Small intestine (tissue), 7 donors: ENCODE data around the gene DCLK1. TPM values are rescaled to one million over a fixed set of nuclear protein-coding genes. Genes with fewer than 3 reads are reported as not detected.

Experiments
- DNase-seq, 2 donors: peaks; one replicate each; pipeline versions ENCODE4 v3.0.0 to v3.0.0-alpha.2; 2013
- FAIRE-seq: peaks from 2 replicates; lab custom pipeline; 2012; peaks lifted over from hg19 to GRCh38; lab: Jason Lieb, UNC
- H3K27ac ChIP-seq, 3 donors: one replicate each; pipeline ENCODE4 v1.5.1; 2013; ENCODE audit warnings: low read length in 2 of 3, mild to moderate bottlenecking in 2 of 3, control low read depth in 1 of 3, inconsistent platforms in 1 of 3, low read depth in 1 of 3, moderate library complexity in 1 of 3
- H3K27me3 ChIP-seq, 3 donors: one replicate each; pipeline ENCODE4 v1.6.1; 2013; ENCODE audit warnings: low read length in 3 of 3, inconsistent platforms in 1 of 3; ENCODE audit not compliant: control insufficient read depth in 3 of 3, insufficient read depth in 3 of 3
- H3K36me3 ChIP-seq, 3 donors: one replicate each; pipeline ENCODE4 v1.6.1; 2013; ENCODE audit warnings: low read length in 3 of 3, inconsistent platforms in 1 of 3, low read depth in 1 of 3, mild to moderate bottlenecking in 1 of 3, moderate library complexity in 1 of 3; ENCODE audit not compliant: control insufficient read depth in 3 of 3, insufficient read depth in 2 of 3
- H3K4me1 ChIP-seq, 3 donors: one replicate each; pipeline ENCODE4 v1.6.1; 2013; ENCODE audit warnings: low read length in 2 of 3, inconsistent platforms in 1 of 3, low read depth in 1 of 3, mild to moderate bottlenecking in 1 of 3, moderate library complexity in 1 of 3; ENCODE audit not compliant: control insufficient read depth in 3 of 3, insufficient read depth in 2 of 3
- H3K4me3 ChIP-seq, 3 donors: one replicate each; pipeline ENCODE4 v1.5.1; 2013; ENCODE audit warnings: low read length in 3 of 3, control low read depth in 1 of 3, inconsistent platforms in 1 of 3, low read depth in 1 of 3, mild to moderate bottlenecking in 1 of 3, moderate library complexity in 1 of 3
- H3K9me3 ChIP-seq, 2 donors: one replicate each; pipeline ENCODE4 v1.6.1; 2013; ENCODE audit warnings: low read depth in 1 of 2, low read length in 1 of 2; ENCODE audit not compliant: control insufficient read depth in 2 of 2, insufficient read depth in 1 of 2
- WGBS, 3 donors: extraction: QIAGEN DNeasy Blood & Tissue Kit; methylation state at CpG; one replicate each; pipeline ENCODE4 v1.1.7; 2013; 5-methylcytosine and 5-hydroxymethylcytosine counted together
- polyA plus RNA-seq, 4 donors: library from polyadenylated mRNA; stranded (reverse) in 3 of 4; unstranded in 1 of 4; fragments of 200-250 nt in 3 of 4; fragments of 120-200 nt in 1 of 4; gene quantifications; one replicate each; pipeline versions ENCODE4 v1.2.1 to v1.2.3, GENCODE V29; 2013
- donor health status: healthy with polysubstance abuse.
- donor health status: control.
- donor health status: control.
- donor health status: Bipolar disorder and iron deficiency.
- donor health status: healthy.

DCLK1 gene
- polyA plus RNA-seq, 4 donors: 0.54 to 4.9 (median 0.95) TPM; not detected in 1

- no peak overlapping the region for H3K27ac ChIP-seq
- H3K9me3 ChIP-seq: no peaks in the 10 kb centered on the region
- H3K4me3 ChIP-seq: no peak overlapping the region
- no peaks in the 10 kb centered on the region for H3K36me3 ChIP-seq
- no peaks in the 10 kb centered on the region for H3K4me1 ChIP-seq
- peaks cover 0 to 6% (median 0%) of the 10 kb centered on the region in 3 donors for H3K27me3 ChIP-seq
- FAIRE-seq (no peak), DNase-seq (no peak)
- WGBS, 3 donors: 56 to 75% (median 64%) methylated on average over 4 of the region's 4 CpGs
Measured at GRCh38 chr13:36158611-36159010, 27.4 kb upstream of the DCLK1 start.

GRCh38 chr13:36157480-36157879 lies 26.3 kb upstream of the DCLK1 start:
- 13 to 35% (median 32%) methylated on average over 1 of the region's 1 CpG for WGBS, 3 donors
- H3K9me3 ChIP-seq: no peaks in the 10 kb centered on the region
- DNase-seq (no peak), FAIRE-seq (no peak)
- H3K4me1 ChIP-seq: no peaks in the 10 kb centered on the region
- H3K27me3 ChIP-seq: peaks cover 0 to 6% (median 0%) of the 10 kb centered on the region in 3 donors
- H3K36me3 ChIP-seq: no peaks in the 10 kb centered on the region
- no peak overlapping the region for H3K27ac ChIP-seq
- H3K4me3 ChIP-seq: no peak overlapping the region

DNA sequence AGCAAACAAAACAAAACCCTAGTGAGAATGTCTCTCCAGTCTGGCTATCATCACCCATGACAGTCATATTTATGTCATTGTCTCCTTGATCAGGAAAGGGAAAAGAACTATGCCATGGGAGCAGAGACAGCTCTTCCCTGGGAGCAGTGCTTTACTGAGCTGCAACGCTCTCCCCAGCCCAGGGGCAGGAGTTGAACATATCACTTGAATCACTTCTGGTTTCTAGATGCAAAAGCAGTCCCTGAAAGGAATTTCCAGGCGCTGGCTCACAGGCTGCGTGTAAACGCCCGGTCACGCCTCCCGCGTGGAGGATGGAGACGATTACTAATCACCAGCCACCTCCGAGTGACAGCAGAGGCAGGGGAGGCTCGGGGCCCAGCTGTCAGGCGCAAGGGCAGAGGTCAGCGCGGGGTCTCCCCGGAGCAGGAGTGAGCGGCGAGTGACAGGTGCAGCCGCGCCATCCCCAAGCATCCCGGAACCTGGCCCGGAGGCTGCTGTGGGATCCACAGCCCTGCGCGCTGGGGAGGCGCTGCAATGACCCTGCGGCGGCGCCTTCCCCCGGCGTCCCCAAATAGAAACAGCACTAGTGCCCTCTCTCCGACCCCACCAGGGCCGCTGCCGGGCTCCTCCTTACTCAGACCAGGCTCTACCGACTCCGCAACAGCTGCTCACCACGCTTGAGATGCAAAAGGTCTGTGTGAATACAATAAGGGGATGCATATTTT lies 23.5 kb upstream of the DCLK1 start:
- DNase-seq: no peak

GRCh38 chr13:36151591-36151990 lies 20.4 kb upstream of the DCLK1 start:
- Histone ChIP-seq H3K9me3 (no peaks in the 10 kb centered on the region), H3K36me3 (no peaks in the 10 kb centered on the region), H3K27ac (no peak overlapping the region), H3K4me3 (no peak overlapping the region), H3K27me3 (peaks cover 0 to 6% (median 0%) of the 10 kb centered on the region in 3 donors), H3K4me1 (no peaks in the 10 kb centered on the region)
- 45 to 82% (median 58%) methylated on average over 1 of the region's 1 CpG for WGBS, 3 donors
- DNase-seq (no peak), FAIRE-seq (no peak)

More for the DNA sequence above, 23.5 kb upstream of the DCLK1 start:
- 9 to 25% (median 18%) methylated on average over 33 to 35 of the region's 35 CpGs for WGBS, 3 donors
- Histone ChIP-seq H3K27ac (no peak overlapping the region), H3K9me3 (no peaks in the 10 kb centered on the region), H3K4me1 (no peaks in the 10 kb centered on the region), H3K36me3 (no peaks in the 10 kb centered on the region), H3K4me3 (no peak overlapping the region), H3K27me3 (peaks cover 0 to 6% (median 0%) of the 10 kb centered on the region in 3 donors)
- no peak for FAIRE-seq

DNA sequence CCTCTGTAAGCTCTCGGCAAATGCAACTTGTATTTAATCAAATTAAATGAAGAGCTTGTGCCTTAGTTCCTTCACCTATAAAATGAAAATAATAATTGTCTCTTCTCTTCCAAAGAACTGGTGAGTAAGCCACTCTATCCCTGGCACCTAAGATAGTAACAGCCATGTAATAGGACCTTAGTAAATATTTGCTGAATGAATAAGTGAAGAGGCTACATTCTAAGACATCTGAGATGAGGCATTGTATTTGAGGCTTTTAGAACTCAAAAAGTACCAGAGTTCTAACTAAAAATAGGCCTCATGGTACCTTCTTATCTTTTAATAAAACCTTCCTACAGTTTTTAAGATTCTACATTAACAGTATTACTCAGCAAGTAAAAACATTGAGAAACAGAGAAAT lies 17.3 kb upstream of the DCLK1 start:
- Histone ChIP-seq H3K27me3 (no peaks in the 10 kb centered on the region), H3K4me1 (no peaks in the 10 kb centered on the region), H3K9me3 (no peaks in the 10 kb centered on the region), H3K36me3 (no peaks in the 10 kb centered on the region), H3K4me3 (no peak overlapping the region), H3K27ac (no peak overlapping the region)
- no peak for DNase-seq
- FAIRE-seq: no peak
- WGBS, 3 donors: 85 to 96% (median 90%) methylated on average over 1 of the region's 1 CpG

DNA sequence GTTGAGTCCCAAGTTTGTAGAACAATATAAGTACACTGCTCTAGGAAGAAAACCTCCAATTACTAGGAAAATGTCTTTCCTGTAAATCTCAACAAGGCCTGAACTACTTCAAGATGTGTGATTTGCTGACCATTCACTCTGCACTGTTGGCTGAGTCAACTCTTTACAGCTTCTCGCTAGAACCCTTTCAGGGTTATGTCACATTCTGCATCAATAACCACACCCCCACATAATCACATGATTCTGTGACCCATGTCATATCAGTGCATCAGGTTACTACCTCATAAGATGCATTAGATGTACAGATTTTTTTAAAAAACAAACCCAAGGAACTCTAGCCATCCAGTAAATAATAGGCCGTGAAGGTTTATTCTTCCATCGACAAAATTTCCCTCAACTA lies 16.1 kb upstream of the DCLK1 start:
- H3K27me3 ChIP-seq: no peaks in the 10 kb centered on the region
- H3K36me3 ChIP-seq: no peaks in the 10 kb centered on the region
- H3K4me1 ChIP-seq: no peaks in the 10 kb centered on the region
- FAIRE-seq (no peak), DNase-seq (no peak)
- no peak overlapping the region for H3K4me3 ChIP-seq
- no peak overlapping the region for H3K27ac ChIP-seq
- H3K9me3 ChIP-seq: no peaks in the 10 kb centered on the region
- 86 to 94% (median 91%) methylated on average over 3 of the region's 3 CpGs for WGBS, 3 donors

- Histone ChIP-seq H3K4me1 (no peaks in the 10 kb centered on the region), H3K27ac (no peak overlapping the region), H3K36me3 (no peaks in the 10 kb centered on the region), H3K9me3 (no peaks in the 10 kb centered on the region), H3K27me3 (no peaks in the 10 kb centered on the region), H3K4me3 (no peak overlapping the region)
- FAIRE-seq (no peak), DNase-seq (no peak)
- 79 to 90% (median 79%) methylated on average over 4 of the region's 4 CpGs for WGBS, 3 donors
Measured at GRCh38 chr13:36146511-36147269, 15.5 kb upstream of the DCLK1 start.

DNA sequence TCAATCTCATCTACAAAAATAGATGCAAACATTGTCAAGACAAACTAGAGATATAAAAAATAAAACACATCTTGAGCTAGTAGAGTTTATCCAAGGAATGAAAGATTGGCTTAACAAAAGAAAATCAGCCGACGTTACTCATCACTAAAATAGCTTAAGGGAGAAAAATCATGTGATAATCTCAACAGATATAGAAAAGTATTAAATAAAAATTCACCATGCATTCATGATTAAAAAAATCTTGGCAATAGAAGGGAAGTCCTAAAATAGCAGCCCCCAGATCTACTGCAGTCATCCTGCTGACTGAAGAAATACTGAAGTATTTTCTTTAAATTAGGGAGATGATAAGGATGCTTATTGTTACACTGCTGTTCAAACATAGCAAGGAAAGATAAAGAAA lies 12.6 kb upstream of the DCLK1 start:
- DNase-seq (no peak), FAIRE-seq (no peak)
- H3K9me3 ChIP-seq: no peaks in the 10 kb centered on the region
- H3K4me1 ChIP-seq: no peaks in the 10 kb centered on the region
- H3K27ac ChIP-seq: no peak overlapping the region
- WGBS, 3 donors: 77 to 94% (median 92%) methylated on average over 2 of the region's 2 CpGs
- H3K27me3 ChIP-seq: no peaks in the 10 kb centered on the region
- H3K4me3 ChIP-seq: no peak overlapping the region
- H3K36me3 ChIP-seq: no peaks in the 10 kb centered on the region
